ENCODE measurements around the gene ARR3.

- TF ChIP-seq CTCF (conservative IDR thresholded peaks at IDR 0.05), result no peak
- no peak for TF ChIP-seq ZFX (IDR thresholded peaks at IDR 0.05)
Measured at GRCh38 chrX:70254063-70254400, 14.1 kb upstream of the ARR3 start.

Data from C4-2B (cell line).